ENCODE measurements around the gene SORL1-AS1.
A peak's percentile ranks its signal among the peaks of the same experiment; 100 is the strongest.

Gene SORL1-AS1

DNA sequence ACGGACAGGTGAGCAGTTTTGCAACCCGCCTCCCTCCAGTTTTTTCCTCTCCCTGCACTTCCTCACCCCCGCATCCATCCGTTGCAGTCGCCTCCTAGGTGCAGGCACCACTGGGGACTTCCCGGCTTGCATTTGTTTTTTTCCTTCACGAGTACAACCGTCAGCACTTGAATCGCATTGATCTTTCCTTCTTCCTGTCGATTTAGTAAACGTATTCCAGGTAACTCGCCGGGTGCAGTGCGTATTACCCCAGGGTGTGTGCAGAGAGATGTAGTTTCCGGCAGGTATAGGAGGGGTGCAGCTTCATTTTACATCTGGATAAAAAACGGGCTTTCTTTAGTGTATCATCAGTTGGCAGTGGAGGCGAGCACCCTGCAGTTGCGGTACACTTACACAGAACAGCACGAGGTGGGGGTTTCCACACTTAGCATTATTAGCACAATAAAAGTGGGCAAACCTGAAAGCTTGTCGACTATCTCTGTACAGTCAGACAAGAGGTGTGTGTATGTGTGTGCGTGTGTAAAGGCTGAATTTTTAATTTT is at the start of gene SORL1-AS1:
Gene SORL1-AS1 (minus strand): TSS at position 359 of the 542 bp plus-strand sequence.
- peak; percentile 79 for DNase-seq

DNA sequence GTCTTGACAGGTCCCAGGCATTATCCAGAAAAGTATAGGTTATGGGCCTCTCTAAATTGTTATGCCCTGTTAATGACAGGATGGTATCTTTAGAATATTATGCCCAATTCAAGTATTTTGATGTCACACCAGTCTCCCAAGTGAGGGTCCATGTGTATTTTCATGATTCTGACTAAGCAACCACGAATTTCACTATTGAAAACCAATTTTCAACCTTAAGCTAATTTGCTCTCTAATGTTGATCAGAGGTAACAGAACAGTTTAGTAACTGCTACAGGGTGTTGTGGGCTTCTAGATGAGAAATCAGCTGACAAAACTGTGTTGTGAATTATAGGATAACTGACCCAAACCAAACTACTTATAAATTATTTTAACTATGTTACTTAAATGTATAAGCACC is 48.0 kb upstream of the SORL1-AS1 start:
- DNase-seq = no peak

DNA sequence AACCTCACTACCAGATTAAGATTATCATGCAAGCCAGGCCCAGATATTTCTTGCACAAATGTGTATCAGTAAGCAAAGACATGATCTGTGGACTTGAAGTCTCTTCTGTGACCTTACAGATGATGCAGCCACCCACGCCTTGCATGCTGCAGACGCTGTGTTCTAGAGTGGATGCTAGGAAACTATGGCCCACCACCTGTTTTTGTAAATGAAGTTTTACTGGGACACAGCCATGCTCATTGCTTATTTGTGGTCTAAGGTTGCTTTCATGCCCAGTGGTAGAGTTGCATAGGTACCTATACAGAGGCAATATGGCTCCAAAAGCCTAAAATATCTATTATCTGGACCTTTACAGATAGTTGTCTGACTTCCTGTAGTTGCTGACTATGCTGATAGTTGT is 47.5 kb upstream of the SORL1-AS1 start:
- no peak for DNase-seq

DNA sequence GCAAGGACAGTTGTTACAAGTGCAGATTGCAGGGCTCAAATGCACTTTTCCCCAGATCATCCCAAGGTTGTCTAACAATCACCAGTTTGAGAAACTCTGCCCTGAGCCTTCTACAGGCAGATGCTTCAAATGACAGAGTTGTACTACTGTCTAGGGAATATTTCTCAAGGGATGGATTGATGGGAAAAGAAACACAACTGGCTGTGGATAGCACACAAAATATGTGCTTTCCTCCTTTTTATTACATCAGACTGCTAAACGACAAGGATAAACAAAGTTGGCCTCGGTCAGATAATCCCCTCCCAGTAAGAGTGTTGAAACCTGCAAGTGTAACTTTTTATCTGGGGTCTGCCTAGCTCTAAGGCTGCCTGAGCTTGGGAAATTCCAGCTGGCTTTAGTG is 46.6 kb upstream of the SORL1-AS1 start:
- DNase-seq = no peak

DNA sequence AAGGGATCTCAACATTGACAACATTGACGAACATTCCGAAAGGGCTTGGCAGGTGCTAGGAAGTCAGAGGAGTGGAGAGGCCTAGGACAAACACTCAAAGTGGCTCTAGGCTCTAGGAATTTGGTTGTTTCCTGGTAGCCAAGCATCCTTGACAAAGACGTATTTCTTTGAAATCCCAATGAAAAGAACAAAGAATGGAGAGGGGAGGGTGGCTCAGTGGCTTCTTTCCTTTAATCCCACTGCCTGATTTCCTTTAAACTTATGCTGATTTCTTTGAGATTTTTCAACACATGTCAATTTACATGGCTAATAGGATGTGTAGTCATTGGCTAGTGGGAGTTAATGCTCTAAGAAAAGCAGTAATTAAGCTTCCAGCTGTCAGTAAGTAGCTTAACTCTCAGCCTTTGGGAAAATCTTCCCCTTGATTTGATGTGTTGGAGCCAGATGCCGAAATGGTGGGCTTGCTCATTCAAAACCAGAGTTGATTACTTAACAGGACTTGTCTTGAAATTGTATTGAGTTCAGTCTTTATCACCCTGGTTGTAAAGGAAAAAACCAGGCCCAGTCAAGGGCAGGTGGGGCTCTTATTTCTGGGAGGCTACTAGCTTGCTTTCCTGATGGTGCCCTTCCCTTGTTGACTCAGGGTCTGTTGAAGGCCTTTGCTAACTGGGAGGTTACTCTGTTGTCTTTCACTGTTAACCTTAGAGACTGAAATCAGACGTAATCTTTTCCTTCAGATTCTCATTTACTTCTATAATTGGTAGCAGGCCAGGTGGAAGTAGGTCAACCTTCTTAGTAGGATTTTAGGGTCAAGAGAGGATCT is 44.6 kb upstream of the SORL1-AS1 start:
- DNase-seq = no peak

DNA sequence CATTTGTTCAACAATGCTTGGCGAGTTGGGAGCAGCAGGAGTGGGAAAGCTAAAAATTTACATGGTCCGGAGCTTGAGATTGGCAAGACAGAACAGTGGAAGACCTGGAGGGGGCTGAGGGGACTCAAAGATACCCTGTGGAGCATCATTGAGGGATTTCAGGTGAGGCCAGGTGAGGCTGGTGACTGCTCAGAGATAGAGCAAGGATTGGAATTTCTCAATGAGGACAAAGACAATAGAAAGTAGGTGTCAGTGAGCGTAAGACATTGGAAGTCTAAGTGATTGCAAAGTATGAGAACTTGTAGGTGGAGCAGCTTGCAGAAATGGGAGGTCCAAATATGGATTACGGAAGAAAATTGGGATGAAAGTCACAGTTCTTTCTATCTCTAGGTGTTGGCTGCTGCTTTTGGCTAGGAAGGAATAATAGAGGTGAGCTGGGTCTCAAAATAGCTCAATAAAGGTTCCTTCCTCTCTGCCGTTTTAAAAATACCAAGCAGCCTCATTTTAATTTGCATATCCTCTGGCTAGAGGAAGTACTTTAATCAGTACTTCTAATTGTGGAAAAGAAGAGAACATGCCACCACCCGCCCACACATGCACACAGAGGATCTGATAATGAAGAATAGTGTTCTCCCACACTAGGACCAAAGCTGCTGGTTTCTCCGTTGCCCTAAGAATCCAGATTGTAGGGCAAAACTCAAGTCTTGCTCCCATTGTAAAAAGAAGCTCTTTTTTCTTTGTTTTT is 41.8 kb upstream of the SORL1-AS1 start:
- peak; percentile 19 for DNase-seq

DNA sequence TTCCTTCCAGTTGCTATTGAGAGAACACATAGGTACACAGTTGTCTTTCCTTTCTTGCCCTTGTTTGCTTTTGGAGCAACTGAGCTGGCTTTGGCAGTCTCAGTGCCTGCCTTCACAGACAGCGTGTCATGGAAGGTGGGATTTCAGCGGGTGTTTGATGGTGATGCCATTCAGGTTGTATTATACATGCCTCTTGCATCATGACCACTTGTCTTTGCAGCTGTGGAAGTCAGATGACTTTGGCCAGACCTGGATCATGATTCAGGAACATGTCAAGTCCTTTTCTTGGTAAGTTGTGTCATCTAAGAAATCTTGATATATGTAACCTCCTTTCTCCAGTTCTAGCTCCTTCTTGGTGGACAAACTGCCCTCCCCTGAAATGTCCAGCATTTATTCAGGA is 37.1 kb upstream of the SORL1-AS1 start:
- DNase-seq = no peak

DNA sequence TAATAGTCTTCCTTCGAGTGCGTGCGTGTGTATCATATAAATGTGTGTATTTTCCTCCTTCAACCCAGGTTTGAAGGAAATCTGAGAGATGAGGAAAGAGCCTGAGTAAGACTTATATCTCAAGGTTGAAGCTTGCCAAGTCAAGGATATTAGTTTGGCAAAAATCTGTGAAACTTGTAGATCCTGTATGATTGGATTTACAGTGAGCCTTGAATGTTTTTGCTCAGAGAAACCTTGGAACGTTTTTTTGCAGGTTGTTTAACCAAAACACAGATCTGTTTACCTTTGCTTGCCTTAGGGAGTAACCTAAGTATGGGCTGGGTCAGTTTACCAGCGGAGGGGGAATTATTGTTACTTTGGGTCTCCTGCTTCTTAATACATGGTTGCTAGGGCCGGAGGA is 35.9 kb upstream of the SORL1-AS1 start:
- DNase-seq = no peak

DNA sequence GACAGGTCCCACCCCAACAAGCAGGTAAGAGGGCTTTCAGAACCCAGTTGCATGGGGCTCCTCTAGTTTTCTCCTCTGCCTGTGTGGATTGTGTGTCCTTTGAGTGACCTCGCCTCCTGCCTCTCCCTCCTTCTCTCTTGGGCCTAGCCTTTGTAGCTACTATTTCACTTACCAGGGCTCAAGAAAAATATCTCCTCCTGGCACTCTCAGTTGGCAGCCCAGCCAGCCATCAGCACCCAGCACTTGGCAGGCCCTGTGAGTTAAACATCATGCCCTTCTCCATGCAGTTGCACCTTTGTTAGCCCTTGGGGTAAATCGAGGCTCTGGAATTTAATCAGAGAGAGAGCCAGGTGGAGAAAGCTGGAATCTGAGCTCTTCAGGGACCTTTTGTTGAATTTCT is 35.4 kb upstream of the SORL1-AS1 start:
- DNase-seq = no peak

DNA sequence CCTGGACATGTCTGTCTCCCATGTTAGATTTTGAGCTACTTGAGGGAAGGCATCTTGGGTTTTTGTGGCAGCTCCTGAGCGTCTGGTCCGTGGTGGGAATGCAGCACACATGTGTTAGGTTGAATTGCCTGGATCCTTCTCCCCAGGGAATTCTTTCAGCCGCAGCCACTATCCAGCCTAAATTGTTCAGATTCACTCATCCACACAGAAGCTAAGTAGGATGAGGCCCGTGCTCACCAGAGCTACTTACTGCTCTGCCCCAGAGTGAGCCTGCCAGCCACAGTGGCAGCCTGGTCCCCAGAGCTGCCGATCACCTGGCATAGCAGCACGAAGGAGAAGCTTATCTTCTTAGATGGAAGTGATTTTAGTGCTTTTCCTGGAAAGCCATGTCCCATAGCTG is 34.4 kb upstream of the SORL1-AS1 start:
- no peak for DNase-seq

DNA sequence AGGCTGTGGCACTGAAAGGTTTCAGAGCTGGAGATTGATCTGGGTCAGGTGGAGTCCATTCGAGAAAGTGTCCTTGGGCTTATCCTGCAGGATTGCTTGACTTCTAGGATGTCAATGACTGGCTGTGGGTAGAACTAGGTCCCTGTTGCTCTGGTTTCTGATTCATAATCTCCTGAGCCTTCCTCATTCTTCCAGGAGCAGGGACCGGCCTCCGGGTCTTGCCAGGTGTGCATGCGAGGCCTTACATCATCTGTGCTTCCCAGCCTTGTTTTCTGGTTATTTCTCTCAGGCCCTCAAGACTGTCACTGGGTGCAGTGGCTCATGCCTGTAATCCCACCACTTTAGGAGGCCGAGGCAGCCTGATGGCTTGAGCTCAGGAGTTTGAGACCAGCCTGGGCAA is 33.3 kb upstream of the SORL1-AS1 start:
- no peak for DNase-seq

DNA sequence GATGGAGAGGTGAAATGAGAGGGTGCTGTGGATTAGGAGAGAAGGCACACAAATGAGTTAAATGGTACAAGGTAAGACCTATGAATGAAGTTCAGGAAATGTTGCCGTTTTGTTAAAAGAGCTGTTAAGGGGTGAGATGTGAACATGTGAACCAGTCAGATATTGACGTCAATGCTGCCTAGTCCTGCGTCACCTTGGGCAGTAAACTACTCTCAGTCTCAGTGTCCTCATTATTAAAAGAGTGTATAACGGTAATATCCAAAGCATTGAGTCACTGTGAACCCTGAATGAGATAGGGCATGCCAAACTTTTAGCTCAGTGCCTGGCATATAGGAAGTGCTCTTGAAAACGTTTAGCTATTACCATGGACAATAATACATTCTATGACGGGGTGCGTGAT is 32.4 kb upstream of the SORL1-AS1 start:
- no peak for DNase-seq

DNA sequence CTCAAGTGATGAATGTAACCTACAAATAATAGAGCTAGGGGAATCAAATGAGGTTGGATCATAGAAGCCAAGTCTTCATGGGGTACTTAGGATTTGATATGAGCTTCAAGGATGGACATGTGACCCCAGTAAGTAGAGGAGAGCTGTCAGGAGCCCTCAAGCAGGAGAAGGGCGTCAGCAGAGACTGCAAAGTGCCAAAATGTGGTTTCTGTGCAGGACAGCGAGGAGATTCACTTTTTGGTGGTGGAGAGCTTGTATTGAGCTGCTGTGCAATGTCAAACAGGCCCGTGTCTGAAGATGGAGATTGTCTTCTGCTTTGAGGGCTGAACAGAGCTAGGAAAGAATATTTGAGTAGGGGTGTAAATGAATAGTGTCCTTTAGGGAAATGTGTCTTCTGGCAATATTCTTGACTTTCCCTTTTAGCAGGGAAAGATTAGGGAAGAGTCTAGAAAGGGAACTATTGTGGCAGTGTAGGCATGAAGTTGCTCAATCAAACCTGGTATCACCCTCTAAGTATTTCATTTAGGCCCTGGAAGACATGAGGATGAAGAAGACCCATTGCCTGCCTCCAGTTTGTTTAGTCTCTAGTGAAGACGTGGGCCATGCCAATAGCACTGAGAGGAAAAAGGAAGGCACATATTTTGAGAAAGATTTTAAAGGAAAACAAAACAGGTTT is 31.2 kb upstream of the SORL1-AS1 start:
- DNase-seq = no peak

DNA sequence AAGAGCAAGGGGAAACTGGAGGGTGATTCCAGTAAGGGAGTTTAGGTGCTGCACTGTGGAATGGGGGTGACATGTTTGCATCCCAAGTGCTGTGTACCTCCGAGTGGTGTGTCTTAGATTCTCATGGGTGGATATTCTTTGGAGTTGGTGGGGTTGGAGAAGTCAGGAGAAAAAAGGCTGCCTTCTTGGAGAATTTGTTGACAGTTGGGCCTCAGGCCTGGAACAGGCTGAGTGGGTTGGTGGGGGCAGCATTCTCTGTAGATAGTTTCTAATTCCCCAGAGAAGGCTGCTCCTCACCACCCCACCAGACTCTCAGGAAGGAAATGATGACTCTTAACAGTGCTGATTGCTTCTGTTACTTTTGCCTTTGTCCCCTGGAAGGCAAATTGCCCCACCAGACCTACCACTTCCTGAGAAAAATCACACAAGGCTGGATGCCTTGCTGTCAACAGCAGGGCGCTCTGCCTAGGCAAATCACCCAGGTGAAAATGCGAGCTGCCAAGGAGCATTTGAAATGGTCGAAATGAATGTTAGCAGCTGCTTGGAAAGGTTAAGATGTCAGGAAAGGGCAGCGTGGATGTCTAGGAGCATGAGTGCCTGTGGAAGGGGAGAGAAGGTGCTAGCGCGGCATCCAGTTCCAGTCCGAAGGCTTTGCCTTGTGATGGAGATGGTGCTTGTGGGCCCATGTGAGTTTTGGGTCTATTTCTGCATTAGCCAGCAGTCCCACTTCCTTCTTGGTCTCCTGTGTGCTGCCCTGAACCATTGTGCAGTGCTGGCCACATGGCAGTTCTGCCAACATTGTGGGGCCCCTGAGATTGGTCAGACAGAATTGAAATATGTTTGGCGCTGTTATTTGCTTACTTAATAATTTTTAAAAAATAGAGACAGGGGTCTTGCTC is 29.7 kb upstream of the SORL1-AS1 start:
- peak; percentile 75 for DNase-seq

DNA sequence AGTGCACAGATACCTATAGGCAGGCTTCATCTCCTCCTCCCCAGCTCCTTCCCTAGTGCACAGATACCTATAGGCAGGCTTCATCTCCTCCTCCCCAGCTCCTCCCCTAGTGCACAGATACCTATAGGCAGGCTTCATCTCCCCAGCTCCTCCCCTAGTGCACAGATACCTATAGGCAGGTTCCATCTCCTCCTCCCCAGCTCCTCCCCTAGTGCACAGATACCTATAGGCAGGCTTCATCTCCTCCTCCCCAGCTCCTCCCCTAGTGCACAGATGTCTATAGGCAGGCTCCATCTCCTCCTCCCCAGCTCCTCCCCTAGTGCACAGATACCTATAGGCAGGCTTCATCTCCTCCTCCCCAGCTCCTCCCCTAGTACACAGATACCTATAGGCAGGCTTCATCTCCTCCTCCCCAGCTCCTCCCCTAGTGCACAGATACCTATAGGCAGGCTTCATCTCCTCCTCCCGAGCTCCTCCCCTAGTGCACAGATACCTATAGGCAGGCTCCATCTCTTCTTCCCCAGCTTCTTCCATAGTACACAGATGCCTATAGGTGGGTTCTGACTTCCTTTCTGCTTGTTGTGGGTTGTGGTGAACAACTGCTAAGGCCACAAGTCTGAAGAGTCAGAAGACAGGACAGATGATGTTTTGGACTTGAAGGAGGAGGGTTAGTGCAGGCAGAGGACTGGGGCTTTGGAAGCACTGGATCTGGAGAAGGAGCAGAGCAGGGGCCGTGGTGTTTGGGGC is 28.9 kb upstream of the SORL1-AS1 start:
- DNase-seq = peak; percentile 80

DNA sequence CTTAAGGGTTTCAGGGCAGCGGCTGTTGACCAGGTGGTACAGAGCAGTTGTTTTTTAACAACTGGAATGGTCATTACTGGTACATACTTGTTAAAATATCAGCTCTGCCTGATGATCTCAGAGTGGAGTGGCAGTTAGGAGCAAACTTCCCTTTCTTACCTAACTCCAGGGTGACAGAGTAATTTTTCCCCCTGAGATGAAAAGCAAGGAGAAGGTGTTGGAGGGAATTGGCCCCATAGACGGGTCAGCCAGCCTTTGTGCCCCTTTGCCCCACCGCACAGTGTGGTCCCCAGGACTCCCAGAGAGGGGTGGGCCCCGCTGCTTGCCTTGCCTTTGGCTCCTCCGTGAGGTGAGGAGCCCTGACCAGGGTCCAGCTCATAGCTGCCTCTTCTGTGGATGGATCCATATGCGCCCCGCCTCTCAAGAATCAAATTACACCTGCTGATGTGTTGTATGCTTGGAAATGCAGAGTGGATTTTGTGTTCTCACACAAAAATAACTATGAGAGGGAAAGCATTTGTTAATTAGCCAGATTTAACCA is 27.0 kb upstream of the SORL1-AS1 start:
- no peak for DNase-seq

DNA sequence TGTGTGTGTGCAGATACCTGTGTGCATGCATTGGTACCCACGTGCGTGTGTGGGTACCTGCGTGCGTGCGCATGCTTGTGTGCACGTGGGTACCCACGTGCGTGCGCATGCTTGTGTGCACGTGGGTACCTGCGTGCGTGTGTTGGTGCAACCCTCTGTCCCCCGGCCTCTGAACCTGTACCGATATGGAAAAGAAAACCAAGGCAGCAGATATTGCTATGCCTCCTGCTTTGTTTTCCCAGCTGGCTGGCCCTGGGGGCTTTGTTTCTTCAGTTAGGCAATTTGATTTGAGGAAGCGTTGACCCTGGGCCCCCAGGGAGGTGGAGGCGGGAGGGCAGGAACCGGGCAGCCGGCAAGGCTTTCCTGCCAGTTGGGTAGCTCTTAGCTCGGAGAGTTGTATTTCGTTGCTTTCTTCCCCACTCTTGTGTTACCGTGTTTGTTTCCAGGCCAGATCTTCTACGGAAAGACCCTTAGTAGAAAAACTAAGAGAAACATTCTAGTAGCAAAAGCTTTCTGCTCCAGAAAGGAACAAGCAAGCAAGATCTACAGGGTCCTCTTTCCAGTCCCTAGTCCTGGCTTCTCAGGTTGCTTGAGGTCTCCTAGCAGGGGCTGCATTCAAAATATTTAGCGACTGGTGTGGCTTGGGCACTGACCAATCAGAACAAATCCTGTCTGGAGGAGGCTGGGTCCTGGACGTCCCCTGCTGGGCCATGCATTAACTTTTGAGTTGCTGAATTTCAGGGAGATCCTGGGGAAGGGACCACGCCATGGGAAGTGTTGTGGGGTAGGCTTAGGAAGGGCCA is 26.3 kb upstream of the SORL1-AS1 start:
- DNase-seq = no peak

DNA sequence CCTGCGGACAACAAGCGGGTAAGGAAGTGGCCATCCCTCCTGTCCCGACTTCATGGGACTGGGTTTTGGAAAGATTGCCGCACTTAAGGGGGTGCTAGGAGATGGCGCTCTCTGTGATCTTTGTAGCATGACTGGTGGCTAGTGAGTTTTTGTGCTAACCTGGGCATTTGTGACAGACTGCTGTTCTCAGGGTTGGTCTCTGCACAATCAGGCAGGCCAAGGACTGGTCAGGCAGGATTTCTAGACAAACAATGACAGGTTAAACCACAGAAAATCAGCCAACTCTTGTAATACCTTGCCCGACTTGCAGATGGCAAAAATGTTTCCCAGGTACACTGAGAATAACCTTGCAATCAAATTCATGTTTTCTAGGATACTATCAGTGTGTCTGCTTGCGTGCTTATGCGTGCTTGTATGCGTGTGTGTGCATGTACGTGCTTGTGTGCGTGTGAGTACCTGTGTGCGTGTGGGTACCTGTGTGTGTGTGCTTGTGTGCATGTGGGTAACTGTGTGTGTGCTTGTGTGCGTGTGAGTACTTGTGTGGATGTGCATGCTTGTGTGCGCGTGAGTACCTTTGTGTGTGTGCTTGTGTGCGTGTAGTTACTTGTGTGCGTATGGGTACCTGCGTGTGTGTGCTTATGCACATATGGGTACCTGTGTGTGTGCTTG is 25.6 kb upstream of the SORL1-AS1 start:
- no peak for DNase-seq

DNA sequence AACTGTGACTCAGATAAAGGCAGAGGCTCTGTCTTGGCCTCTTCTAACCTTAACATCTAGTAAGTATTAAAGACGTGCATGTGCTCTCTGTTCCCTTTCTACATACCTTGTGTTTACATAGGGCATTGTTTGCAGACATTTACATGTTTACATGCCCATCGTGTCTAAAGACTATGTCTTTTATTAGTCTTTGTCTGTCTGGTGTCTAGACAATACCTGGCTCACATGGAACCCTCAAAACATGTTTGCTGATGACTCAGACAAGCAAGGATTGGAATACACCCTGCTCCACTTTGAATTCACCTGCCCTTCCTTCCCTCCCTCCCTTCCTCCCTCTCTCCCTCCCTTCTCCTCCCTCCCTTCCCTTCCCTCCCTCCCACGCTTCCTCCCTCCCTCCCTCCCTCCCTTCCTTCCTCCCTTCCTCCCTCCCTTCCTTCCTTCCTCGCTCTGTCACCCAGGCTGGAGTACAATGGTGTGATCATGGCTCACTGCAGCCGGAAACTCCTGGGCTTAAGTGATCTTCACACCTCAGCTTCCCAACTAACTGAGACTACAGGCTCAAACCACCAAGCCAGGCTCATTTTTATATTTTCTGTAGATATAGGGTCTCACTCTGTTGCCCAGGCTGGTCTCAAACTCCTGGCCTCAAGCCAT is 23.7 kb upstream of the SORL1-AS1 start:
- DNase-seq = no peak

Measured in CD4-positive, alpha-beta T cell treated with Interleukin-12 subunit alpha and Interleukin-12 subunit beta, for 1 hour (primary cell).